Rectal smooth muscle tissue (tissue), 1 donor: ENCODE measurements around the gene COL18A1.
A peak's percentile ranks its signal among the peaks of the same experiment; 100 is the strongest.

Experiments
- H3K27ac ChIP-seq: one replicate; pipeline ENCODE4 v1.7.0; 2013; ENCODE audit warnings: low read depth, low read length, inconsistent platforms
- H3K27me3 ChIP-seq: one replicate; pipeline ENCODE4 v1.7.0; 2013; ENCODE audit warnings: low read length; ENCODE audit not compliant: control insufficient read depth, insufficient read depth
- H3K36me3 ChIP-seq: one replicate; pipeline ENCODE4 v1.7.0; 2013; ENCODE audit warnings: low read length; ENCODE audit not compliant: control insufficient read depth, insufficient read depth
- H3K4me1 ChIP-seq: one replicate; pipeline ENCODE4 v1.7.0; 2013; ENCODE audit warnings: low read length; ENCODE audit not compliant: control insufficient read depth, insufficient read depth
- H3K4me3 ChIP-seq: one replicate; pipeline ENCODE4 v1.7.0; 2013; ENCODE audit warnings: low read length
- H3K9ac ChIP-seq: one replicate; pipeline ENCODE4 v1.7.0; 2013; ENCODE audit warnings: low read length

The COL18A1 gene

GRCh38 chr21:45535341-45536081, 130.5 kb downstream of the COL18A1 start:
- Histone ChIP-seq H3K27ac (no peak overlapping the region), H3K27me3 (no peaks in the 10 kb centered on the region), H3K36me3 (no peaks in the 10 kb centered on the region), H3K4me1 (no peaks in the 10 kb centered on the region), H3K4me3 (no peak overlapping the region), H3K9ac (no peak overlapping the region)

- Histone ChIP-seq H3K4me3 (no peak overlapping the region), H3K27ac (no peak overlapping the region), H3K4me1 (peaks cover 4% of the 10 kb centered on the region), H3K9ac (no peak overlapping the region), H3K36me3 (no peaks in the 10 kb centered on the region), H3K27me3 (no peaks in the 10 kb centered on the region)
Observed at GRCh38 chr21:45536301-45537081, 131.5 kb downstream of the COL18A1 start.

- Histone ChIP-seq H3K27ac (no peak overlapping the region), H3K36me3 (no peaks in the 10 kb centered on the region), H3K9ac (no peak overlapping the region), H3K4me1 (peaks cover 5% of the 10 kb centered on the region), H3K27me3 (no peaks in the 10 kb centered on the region), H3K4me3 (no peak overlapping the region)
Observed at GRCh38 chr21:45537111-45537745, 132.3 kb downstream of the COL18A1 start.

DNA sequence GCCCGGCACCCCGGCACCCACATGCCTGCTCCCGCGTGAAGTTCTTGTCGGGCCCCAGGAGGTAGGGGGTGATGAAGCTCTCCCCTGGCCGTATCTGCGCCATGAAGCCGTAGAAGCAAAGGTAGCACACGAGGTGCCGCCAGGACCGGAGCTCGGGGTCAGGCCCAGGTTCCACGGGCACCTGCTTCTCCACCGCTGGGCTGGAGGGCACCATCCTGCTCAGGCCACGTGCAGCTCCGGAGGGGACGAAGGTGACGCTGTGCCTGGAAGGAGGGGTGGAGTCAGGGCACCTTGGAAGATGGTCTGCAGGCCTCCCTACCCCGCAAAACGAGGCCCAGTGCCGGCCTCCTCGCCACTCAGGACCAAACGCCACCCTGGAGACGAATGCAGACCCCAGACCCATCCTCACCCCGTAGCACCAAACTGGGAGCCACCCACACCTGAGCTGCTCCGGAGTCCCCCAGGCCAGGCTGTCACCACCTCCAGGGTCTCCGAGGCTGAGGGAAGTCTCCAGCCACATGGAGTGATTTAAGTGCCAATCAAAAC, 132.9 kb downstream of the COL18A1 start:
- H3K27me3 ChIP-seq: no peaks in the 10 kb centered on the region
- no peak overlapping the region for H3K4me3 ChIP-seq
- no peak overlapping the region for H3K27ac ChIP-seq
- peaks cover 5% of the 10 kb centered on the region for H3K4me1 ChIP-seq
- no peaks in the 10 kb centered on the region for H3K36me3 ChIP-seq
- no peak overlapping the region for H3K9ac ChIP-seq

DNA sequence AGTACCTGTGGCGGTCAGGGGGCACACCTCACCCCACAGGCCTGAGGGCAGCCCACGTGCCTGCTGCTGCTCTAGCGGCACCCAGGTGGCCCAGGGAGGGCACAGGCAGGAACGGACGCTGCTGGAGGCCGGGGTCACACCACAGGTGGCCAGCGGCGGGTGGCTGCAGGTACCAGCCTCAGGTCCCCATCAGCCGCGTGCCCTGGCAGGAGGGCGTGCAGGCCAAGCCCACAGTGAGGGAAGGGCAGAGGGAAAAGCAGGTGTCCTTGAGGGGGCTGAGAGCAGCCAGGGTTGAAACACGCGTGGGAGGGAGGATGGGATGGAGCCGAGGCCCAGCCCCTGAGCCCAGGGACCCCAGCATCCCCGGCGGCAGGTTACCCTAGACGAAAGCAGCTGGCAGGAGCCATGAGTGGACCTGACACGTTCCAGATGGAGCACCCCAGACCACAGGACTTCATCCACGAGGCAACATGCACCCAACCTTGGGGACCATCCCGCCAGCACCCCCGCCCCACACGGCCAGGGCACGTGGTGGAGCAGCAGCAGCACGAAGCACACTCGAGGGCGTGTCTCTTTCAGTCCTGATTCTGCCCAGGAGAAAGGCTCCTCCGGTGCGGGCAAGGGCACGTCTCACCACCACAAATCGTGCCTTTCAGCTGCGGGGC, 133.5 kb downstream of the COL18A1 start:
- H3K4me3 ChIP-seq: no peak overlapping the region
- H3K27ac ChIP-seq: no peak overlapping the region
- H3K36me3 ChIP-seq: no peaks in the 10 kb centered on the region
- H3K4me1 ChIP-seq: peaks cover 5% of the 10 kb centered on the region
- no peaks in the 10 kb centered on the region for H3K27me3 ChIP-seq
- H3K9ac ChIP-seq: no peak overlapping the region

GRCh38 chr21:45539046-45539795, 134.3 kb downstream of the COL18A1 start:
- Histone ChIP-seq H3K27me3 (no peaks in the 10 kb centered on the region), H3K4me3 (no peak overlapping the region), H3K4me1 (peaks cover 5% of the 10 kb centered on the region), H3K27ac (no peak overlapping the region), H3K36me3 (no peaks in the 10 kb centered on the region), H3K9ac (no peak overlapping the region)

DNA sequence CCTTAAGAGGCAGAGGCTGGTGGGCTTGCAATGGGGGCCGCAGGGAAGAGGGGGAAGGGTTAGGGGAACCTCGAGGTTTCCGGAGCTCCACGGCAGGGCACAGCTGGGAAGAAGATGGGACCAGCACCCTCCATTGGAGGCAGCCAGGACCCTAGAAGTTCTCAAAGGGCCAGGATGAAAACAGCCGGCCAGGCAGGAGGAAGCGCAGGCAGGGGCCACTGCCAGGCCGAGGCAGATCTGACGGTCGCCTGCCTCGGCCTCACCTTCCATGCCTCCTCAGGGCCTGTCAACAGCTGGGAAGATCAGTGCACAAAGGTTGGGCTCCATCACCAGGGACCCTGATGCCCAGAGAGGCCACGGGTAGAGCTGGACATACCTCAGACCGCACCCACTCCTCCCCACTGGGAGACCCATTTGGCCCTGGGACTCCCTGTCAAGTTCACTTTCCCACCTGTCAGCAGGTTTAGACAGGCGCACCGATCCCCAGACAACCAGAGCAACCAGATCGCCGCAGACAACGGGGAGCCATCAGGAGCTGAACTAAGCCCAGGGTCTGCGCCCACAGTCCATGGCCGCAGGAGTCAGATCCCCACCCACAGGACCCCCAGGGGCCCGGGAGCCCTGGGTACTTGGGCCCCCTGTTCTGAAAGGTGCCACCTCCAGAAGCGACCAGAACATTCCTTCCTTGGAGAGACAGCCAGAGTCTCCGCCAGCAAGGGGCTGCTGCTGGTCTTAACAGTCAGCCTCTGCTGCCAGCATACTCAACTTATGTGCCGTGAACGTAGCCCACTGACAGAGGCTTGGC, 135.0 kb downstream of the COL18A1 start:
- no peak overlapping the region for H3K4me3 ChIP-seq
- no peak overlapping the region for H3K27ac ChIP-seq
- H3K27me3 ChIP-seq: no peaks in the 10 kb centered on the region
- H3K9ac ChIP-seq: no peak overlapping the region
- H3K4me1 ChIP-seq: peaks cover 5% of the 10 kb centered on the region
- H3K36me3 ChIP-seq: no peaks in the 10 kb centered on the region

DNA sequence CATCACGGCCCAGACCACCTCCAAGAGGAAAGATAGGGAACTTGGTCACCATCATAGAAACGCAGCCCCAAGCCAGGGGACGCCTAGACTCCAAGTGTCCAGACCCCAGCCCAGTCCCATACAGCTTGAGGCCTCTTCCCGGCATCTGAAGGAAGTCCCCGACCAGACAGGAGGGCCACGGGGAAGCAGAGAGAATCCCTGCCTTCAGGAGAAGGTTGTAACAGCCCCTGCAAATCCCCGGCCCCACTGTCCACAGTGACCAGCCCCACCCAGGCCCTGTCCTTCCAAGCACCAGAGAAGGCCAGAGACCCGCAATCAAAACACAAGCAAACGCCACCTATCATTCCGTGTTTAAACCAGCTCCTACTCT, 135.6 kb downstream of the COL18A1 start:
- H3K27ac ChIP-seq: no peak overlapping the region

GRCh38 chr21:45541221-45542039, 136.5 kb downstream of the COL18A1 start:
- Histone ChIP-seq H3K27ac (peak overlapping the region; percentile 2), H3K4me1 (peaks cover 5% of the 10 kb centered on the region), H3K9ac (no peak overlapping the region)

More for the DNA sequence above, 135.6 kb downstream of the COL18A1 start:
- Histone ChIP-seq H3K27me3 (no peaks in the 10 kb centered on the region), H3K4me1 (peaks cover 5% of the 10 kb centered on the region), H3K4me3 (no peak overlapping the region), H3K36me3 (no peaks in the 10 kb centered on the region), H3K9ac (no peak overlapping the region)

DNA sequence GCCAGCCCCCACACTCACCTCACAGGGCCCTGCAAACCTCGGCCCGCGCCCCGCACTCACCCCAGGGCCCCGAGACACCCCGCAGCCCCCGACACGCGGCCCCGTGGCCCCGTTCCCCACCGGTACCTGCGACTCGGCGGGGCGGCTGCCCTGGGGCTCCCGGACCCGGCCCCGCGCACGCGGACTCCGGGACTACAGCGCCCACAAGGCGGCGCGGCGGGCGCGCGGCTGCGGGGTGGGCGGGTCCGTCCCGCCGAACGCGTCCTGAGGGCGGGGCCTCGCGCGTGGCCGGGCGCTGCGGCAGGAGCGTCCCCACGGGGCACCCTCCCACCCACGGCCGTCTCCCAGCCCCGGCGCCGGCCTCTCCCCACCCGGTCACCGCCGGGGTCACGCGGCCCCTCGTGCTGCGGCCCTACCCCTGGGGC, 137.3 kb downstream of the COL18A1 start, which contains the start of gene SLC19A1:
Gene SLC19A1, minus strand, starts transcription at position 199 of the 425 bp plus-strand sequence. CDS start 4,481 bp downstream, outside the sequence.
- peak within 1 kb of the TSS; percentile 60 for H3K4me3 ChIP-seq
- H3K27ac ChIP-seq: peak within 1 kb of the TSS; percentile 2
- no peak within 1 kb of the TSS for H3K9ac ChIP-seq
- peaks cover 5% of the 10 kb centered on the region for H3K4me1 ChIP-seq
- no peaks in the 10 kb centered on the region for H3K27me3 ChIP-seq
- H3K36me3 ChIP-seq: no peaks in the 10 kb centered on the region

More at GRCh38 chr21:45541221-45542039, 136.5 kb downstream of the COL18A1 start:
- H3K27me3 ChIP-seq: no peaks in the 10 kb centered on the region
- H3K4me3 ChIP-seq: peak overlapping the region; percentile 58
- H3K36me3 ChIP-seq: no peaks in the 10 kb centered on the region
